Vagina (tissue), 2 donors: ENCODE measurements around the gene MICAL2.

Source experiments
- CTCF ChIP-seq, 3 experiments: fragments of 450-650 bp in 2 of 3; fragments of 200-600 bp in 1 of 3; sonication (generic) in 1 of 3; IDR thresholded peaks; one replicate each; pipeline ENCODE4 v1.5.1; 2017 to 2019; ENCODE audit warnings: antibody characterized with exemption in 3 of 3, mild to moderate bottlenecking in 2 of 3, moderate library complexity in 2 of 3
- POLR2A ChIP-seq, 2 donors: fragments of 450-650 bp; IDR thresholded peaks; one replicate each; pipeline ENCODE4 v1.6.1; 2017; ENCODE audit warnings: antibody characterized with exemption in 2 of 2, mild to moderate bottlenecking in 2 of 2, moderate library complexity in 2 of 2

GRCh38 chr11:12243911-12244550 is 133.6 kb downstream of the MICAL2 start:
- TF ChIP-seq POLR2A (IDR thresholded peaks at IDR 0.05), result no peak
- TF ChIP-seq CTCF (IDR thresholded peaks at IDR 0.05), result no peak
